LNCaP clone FGC (cell line): ENCODE data around the gene OTOS.

Experiments used
- DNase-seq: peaks from one replicate; pipeline ENCODE4 v3.0.0-alpha.2; 2011; ENCODE audit warnings: low read depth
- H3K4me3 ChIP-seq: 2 replicates; pipeline ENCODE4 v1.5.1; 2011; ENCODE audit warnings: mild to moderate bottlenecking, low read depth, low read length, control low read depth
- CTCF ChIP-seq: IDR thresholded peaks from 2 replicates; pipeline ENCODE4 v1.5.1; 2012; ENCODE audit warnings: mild to moderate bottlenecking; ENCODE audit not compliant: control insufficient read depth, insufficient read depth; ENCODE audit errors: extremely low read depth

OTOS gene

GRCh38 chr2:240146141-240146561, 5.7 kb upstream of the OTOS start:
- TF ChIP-seq CTCF, result no peak
- no peak for DNase-seq
- no peak overlapping the region for H3K4me3 ChIP-seq

- no peak overlapping the region for H3K4me3 ChIP-seq
- DNase-seq, result no peak
- TF ChIP-seq CTCF, result no peak
These were observed 5.0 kb upstream of the OTOS start for GRCh38 chr2:240145461-240145860.

GRCh38 chr2:240144649-240145261, 4.3 kb upstream of the OTOS start:
- H3K4me3 ChIP-seq, result no peak overlapping the region
- DNase-seq, result no peak
- no peak for TF ChIP-seq CTCF

- peak; percentile 88 for TF ChIP-seq CTCF
- H3K4me3 ChIP-seq, result no peak overlapping the region
- no peak for DNase-seq
These were observed 3.6 kb upstream of the OTOS start for GRCh38 chr2:240143801-240144648.

GRCh38 chr2:240143276-240143675, 2.8 kb upstream of the OTOS start:
- no peak for TF ChIP-seq CTCF
- H3K4me3 ChIP-seq, result no peak overlapping the region
- no peak for DNase-seq

- DNase-seq, result no peak
- TF ChIP-seq CTCF, result no peak
- H3K4me3 ChIP-seq, result no peak overlapping the region
These were observed 2.4 kb upstream of the OTOS start for GRCh38 chr2:240142859-240143258.

- H3K4me3 ChIP-seq, result no peak overlapping the region
- DNase-seq, result no peak
- no peak for TF ChIP-seq CTCF
These were observed 1.9 kb upstream of the OTOS start for GRCh38 chr2:240142256-240142775.
